GM19025 (cell line): ENCODE measurements around the gene KCNK4.
A peak's percentile ranks its signal among the peaks of the same experiment; 100 is the strongest.

ENCODE experiments used
- ATAC-seq: cut with Tn5 transposase; IDR thresholded peaks from one replicate; pipeline ENCODE4 v1.9.1; 2021; ENCODE audit warnings: mild to moderate bottlenecking, low read depth, moderate library complexity; ENCODE audit not compliant: unreplicated experiment

The KCNK4 gene

DNA sequence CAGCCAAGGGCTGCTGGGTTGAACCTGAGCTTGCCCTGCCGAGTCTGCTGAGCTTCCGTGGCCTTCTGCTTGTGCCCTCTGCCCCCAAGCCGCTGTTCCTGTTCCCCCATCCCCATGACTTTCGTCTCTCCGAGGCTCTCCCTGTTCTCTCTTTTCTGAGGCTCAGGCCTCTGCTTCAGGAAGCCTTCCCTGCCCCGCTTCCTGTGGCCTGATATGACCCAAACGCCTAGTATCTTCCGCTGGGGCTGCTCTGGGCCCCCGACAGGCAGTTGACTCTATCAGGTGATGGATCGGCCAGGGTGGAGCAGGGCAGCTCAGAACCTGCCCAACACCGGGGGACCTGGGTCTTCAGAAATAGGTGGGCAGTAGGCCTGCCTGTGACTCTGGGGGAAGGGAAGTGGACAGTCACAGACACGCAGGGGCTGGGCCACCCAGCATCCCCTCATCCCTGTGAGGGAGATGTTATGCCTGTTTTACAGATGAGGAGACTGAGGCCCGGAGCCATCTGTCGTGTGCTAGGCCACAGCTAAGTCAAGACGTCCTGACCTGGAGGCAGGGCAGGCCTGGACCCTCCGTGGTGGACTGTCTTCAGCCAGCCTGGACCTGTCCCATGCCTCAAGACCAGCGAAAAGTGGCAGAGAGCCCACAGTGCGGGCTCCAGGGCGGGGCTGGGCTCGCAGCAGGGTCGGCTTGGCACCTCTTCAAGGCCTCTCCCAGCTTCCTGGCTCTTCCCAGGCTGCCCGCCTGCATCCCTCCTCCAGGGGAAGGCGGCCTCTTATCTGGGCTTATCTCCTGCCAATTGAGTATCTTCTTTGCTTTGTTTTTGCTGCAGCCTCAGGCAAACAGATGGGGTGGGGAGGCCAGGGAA is 22.8 kb upstream of the KCNK4 start:
- ATAC-seq: no peak

DNA sequence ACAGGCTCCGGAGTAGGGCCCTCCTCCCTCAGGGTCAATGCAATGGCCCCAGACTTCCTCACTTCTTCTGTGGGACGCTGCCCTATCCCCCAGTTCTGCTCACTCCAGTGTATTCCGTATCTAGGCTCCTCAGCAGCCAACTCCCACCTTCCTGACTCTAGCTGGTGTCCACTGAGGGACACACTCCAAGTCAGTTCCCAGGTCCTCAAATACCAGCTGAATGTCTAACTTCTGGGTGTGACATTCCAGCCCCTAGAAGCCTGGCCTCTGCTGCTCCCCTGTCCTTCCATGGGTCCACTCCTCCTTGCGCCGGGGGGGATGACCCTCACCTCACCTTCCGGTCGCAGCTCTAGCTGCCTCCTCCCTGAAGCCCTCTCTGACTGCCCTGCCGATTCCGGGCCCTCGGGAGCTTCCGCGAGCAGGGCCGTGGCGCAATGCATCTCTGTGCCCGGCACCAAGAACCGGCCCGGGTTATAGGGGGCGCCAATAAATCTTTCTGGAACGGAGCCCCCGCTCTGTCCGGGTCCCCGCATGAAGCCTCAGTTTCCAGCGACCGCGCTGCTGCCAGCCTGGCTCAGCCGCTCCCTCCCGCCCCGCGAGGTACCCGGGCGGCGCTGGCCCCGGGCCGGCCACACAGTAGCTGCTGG is 22.1 kb upstream of the KCNK4 start:
- ATAC-seq: peak; percentile 14

DNA sequence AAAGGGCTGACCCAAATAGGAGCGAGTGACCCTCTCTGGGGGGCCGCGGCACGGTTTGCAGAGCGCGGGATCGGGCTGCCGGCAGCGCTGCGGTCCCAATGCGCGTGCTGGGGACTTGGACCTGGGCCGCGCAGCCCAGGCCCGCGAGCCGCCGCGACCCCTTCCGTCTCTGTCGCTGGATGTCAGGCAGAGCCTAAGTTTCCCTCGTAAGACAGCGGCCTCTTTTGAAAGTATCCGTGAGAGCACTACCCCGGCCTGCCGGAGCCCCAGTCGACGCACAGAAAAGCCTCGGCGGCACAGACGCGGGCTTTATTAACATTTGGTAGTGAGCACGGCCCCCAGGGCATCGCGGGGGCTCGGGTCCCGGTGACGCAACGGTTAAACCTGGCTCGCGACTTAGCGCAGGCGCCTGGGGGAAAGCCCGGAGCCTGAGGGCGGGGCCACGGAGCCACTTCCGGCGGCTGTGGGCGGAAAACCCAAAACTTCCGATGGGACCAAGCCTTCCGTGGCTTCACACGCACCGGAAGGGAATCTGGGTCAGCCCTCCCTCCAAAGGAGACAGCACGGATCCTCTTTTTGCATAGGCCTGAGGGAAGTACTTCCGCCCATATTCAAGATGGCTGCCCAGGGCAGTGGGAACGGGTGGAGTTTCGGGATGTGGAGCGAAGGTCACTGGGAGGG is 21.4 kb upstream of the KCNK4 start:
- peak; percentile 64 for ATAC-seq

DNA sequence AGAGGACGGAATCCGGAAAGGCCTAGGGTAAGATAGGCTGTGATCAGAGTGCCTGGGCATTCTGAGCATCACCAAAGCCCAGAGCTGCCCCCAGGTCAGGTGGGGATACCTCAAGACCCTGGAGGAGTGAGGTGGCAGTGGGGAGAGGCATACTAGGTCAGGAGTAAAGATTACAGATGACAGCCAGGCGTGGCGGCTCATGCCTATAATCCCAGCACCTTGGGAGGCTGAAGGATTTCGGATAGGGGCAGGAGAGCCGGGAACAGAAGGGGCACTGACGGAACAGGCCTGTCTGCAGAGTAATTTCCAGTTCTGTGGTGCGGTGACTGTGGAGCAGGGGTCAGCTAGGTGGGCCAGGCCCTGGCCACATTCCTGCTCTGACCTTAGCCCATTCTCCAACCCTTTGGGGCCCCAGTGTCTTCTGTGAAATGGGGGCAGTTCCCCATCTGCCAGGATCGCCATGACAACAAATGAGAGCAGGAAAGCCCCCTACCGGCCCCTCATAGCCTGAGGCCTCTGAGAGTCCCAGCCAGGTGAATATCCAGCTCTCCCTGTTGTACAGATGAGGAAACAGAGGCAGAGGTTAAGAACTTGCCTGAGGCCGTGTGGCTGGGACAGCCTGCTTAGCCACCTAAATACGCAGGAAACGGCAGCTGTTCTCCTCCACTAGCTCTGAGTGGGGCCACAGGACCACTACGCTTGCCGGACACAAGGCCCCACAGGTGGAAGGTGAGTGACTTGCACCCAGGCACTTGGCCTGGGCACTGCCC is 15.9 kb upstream of the KCNK4 start:
- ATAC-seq: no peak

DNA sequence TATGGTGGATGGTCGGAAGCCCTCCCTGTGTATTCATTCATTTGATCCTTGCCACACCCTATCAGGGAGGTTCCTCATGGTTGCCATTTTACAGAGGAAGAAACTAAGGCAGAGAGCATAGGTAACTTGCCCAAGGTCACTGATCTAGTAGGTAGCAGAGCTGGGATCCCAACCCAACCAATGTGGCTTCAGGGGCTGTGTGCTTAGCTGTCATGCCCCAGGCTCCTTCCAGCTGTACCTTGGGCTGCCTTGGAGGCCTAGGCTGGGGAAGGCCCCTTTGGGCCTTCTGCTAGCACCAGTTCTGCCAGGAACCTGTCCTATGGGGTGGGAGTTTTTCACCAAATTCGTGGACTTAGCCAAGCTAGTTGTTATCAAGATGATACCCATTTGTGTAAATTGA is 15.3 kb upstream of the KCNK4 start:
- no peak for ATAC-seq

DNA sequence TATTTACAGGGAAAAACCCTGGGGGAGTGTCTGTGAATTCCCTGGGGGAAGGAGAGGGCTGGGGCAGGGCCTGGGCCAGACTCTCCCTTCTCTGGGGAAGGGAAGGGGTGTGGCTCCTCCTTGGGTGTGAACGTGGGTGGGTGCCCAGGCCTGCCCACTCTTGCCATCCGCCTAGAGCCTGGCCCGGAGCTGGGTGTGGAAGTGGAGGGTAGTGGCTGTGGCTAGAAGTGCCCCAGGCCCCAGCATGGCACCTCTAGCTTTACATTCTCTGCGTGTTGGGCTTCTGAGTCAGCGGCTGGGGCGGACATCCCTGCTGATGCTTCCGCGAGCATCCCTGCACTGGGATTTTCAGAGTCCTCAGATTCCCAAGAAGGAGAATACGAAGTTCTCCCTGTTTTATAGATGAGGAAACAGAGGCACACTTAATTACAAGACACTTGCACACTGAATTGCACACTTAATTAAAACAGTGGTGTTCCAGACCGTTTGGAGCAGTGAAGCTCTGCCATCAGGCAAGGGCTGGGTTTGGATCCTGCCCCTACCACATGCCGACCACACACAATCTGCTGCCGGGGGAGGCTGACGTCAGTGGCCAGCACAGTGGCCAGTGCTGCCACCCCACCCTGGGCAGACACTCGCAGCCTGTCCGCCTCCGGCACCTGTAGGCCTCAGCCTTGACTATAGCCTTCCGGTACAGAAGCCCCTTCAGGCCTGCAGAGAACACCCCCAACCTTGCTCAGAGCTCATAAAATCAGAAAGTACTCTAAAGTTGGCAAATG is 14.3 kb upstream of the KCNK4 start:
- no peak for ATAC-seq

DNA sequence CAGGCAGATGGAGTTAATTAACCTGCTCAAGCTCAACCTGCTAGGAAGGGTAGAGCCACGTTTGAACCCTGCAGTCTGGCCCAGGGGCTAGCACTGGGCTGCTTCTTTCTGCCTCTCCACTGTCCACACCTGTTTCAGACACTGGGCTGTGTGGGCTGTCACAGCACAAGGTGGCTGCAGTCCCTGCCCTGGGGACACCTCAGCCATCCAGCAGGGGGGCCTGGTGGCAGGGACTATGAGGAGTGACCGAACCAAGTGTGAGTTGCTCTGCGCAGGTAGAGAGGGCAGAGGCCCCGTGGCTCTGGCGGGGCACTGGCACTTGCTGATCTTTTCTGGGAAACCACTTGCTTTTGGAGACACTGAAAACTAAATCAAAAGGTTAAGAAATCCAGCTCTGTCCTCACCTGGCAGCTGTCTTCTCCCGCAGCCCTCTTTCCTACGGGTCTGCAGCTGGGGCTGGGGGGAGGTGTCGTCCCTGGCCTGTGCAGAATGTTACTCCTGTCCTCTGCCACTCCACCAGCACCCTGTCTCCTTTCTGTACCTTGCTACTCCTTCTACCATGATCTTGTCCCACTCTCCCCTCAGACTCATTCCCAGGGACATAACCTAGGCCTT is 12.4 kb upstream of the KCNK4 start:
- ATAC-seq: no peak

DNA sequence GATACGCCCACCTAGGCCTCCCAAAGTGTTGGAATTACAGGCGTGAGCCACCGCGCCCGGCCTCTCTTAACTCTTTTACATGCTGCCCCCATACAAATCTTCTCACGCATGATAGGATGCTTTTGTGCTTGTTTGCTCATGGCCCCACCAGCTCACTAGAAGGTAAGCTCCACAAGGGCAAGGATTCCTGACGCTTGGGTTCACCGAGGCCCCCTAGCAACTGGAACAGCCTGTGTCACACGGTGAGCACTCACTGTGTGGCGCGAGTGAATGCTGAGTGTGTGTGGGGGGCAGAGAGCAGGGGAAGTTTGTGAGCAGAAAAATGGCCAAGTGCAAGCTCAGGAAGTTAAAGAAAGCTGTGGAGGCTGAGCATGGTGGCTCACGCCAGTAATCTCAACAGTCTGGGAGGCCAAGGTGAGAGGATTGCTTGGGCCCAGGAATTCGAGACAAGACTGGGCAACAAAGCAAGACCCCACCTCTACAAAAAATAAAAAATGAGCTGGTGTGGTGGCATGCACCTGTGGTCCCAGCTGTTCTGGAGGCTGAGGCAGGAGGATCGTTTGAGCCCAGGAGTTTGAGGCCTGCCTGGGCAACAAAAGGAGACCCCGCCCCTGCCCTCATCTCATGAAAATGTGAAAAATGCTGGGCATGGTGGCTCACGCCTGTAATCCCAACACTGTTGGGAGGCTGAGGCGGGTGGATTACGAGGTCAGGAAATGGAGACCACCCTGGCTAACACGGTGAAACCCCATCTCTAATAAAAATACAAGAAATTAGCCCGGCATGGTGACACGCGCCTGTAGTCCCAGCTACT is 8.9 kb upstream of the KCNK4 start:
- no peak for ATAC-seq

DNA sequence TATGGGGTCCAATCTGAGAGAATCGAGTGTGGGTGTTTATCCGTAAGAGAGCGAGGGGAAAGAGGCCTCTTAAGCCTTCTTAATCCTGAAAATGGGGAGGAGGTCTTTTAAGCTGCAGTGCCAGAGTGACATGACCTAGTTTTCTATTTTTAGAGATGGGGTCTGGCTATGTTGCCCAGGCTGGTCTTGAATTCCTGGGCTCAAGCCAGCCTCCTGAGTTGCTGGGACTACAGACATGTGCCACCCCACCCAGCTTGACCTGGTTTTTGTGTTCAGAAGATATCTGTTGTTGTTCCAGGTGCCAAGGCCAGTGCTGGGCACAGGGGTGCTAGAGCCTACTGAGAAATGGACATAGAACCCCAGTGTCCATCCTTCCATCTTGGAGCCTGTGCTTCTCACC is 8.0 kb upstream of the KCNK4 start:
- ATAC-seq: no peak

DNA sequence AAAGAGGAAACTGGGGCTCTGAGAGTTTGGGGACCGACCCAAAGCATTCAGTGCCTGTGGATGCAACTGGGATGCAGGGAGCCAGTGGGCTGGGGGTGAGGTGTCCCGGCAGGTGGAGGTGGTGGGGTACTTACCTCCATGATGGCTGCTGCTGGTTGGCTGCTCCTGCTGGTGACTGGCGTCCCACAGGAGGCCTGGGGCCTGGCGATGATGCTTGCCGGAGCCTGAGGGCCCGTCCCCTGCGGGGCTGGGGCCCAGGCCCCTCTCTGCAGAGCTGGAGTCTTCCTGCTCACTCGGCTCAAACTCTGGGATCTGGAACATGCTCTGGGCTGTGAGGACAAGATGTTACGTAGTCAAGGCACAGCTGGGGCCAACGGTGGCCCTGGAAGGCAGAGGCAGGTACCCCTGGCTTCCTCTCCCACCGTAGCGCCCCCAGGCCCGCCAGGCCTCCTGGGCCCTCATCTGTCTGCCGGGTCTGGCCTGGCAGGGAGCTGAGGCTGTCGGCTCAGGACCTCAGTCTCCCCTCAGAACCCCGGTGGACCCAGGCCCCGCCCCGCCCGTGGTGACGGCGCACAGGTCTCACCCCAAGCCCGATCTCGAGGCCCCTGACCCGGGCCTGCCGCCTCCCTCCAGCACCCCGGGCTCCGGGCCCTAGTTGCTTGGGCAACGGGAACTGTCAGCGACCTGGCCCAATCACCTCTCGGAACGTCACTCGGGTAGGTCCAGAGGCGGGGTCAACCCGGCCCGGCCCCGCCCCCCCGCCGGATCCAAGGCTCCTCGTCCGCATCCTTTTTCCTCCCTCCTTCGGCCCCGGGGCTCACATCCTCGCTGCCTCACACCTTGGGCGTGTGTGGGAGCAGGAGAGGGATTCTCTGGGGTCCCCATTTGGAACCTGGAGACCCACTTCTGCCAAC is 6.8 kb upstream of the KCNK4 start, which contains the start of gene BAD:
Gene BAD, minus strand, starts transcription at position 618 of the 914 bp plus-strand sequence. Its CDS starts 297 bp downstream, at position 321.
- peak; percentile 72 for ATAC-seq

DNA sequence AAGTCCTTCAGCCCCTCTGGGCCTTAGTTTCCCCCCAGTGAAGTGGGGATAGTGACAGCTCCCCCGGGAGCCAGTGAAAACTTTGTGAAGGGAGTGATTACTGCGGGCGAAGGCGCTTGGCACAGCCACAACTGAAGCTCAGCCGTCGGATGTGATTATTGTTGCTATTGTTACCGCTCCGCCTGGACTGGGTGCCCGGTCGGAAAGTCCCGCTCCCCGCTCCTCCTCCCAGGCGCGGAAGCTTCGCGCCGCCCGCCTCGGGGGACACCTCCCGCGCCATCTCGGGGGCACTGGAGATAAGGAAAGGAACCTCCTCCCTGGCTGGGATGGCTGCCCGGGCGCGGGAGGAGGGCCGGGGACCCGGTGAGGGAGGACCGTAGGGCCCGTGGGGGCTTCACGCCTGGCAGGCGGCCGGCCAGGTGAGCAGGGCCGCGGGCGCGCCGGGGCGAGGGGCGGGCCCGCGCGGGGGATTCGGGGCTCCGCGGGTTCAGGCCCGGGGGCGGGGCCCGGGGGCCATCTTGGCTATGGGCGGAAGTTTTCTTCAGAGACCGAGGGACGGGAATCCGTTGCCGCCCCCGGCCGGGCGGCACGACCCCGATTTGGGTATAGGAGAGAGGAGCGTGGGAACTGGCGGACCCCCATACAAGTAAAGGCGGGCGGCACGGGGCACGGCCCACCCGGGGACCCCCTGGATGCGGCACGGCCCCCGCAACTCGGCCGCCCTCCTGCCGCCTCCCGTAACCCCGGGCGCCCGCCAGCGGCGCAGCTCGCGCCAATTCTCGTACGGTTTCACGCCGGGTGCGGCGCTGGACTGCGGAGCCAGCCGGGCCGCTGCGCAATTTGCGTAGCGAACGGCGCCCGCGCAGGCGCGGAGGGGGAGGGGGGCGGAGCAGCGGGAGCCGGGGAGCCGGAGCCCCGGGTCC is 5.9 kb upstream of the KCNK4 start, which contains the start of gene GPR137:
Gene GPR137, plus strand, starts transcription at position 887 of the 923 bp plus-strand sequence. CDS start 677 bp downstream, outside the sequence.
- ATAC-seq: peak; percentile 50

DNA sequence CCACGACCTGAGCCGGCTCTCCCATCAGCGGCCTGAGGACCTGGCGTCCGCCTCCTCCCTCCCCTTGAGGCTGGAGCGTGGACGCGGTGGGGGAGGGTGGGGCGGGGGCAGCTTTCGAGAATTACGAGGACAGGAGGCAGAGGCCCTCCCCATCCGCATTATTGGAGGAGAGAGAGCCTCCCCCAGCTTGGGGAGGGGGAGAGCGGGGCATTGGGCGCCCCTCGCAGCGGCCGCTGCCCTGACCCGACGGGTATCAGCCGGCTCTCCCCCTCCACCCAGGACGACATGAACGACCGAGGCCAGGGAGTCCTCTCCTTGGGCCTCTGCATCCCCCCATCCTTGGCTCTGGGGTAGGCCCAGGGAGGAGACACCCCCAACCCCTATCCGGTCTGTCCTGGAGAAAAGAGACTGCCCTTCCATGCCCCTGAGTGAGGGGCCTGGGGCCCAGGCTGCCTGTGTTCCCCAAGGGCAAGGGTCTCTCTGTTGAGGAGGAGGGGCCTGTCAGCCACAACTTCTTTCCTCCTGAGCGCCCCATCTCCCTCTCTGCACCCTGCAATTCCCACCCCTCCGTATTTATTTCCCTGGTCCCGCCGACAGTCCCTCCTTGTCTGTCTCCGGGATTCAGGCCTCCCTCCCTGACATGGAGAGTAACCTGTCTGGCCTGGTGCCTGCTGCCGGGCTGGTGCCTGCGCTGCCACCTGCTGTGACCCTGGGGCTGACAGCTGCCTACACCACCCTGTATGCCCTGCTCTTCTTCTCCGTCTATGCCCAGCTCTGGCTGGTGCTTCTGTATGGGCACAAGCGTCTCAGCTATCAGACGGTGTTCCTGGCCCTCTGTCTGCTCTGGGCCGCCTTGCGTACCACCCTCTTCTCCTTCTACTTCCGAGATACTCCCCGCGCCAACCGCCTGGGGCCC is 5.0 kb upstream of the KCNK4 start:
- ATAC-seq: no peak

DNA sequence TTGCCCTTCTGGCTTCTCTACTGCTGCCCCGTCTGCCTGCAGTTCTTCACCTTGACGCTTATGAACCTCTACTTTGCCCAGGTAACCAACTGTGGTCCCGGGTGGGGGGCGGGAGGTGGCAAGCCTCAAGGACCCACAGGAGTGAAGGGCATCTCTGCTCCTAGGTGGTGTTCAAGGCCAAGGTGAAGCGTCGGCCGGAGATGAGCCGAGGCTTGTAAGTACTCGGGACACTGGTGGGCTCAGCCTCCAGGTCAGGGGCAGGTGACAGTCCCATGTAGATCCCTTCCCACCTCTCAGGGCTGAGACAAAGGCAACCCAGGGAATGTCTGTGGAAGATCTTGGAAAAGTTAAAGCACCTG is 4.3 kb upstream of the KCNK4 start:
- ATAC-seq: no peak

DNA sequence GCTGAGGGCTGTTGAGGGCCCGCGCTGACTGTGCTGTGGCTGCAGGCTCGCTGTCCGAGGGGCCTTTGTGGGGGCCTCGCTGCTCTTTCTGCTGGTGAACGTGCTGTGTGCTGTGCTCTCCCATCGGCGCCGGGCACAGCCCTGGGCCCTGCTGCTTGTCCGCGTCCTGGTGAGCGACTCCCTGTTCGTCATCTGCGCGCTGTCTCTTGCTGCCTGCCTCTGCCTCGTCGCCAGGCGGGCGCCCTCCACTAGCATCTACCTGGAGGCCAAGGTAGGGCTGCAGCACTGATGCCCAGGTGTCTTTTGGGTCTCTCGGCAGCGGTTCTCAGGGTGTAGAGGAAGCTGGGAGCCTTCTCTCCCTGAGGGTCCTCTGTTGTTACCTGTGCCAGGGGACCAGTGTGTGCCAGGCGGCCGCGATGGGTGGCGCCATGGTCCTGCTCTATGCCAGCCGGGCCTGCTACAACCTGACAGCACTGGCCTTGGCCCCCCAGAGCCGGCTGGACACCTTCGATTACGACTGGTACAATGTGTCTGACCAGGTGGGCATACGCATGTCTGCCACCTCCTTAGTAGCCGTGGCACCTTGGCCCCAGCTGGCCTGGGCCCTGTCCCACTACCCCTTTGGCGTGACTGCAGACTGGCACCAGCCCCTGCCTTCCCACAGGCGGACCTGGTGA is 3.3 kb upstream of the KCNK4 start:
- ATAC-seq: no peak

DNA sequence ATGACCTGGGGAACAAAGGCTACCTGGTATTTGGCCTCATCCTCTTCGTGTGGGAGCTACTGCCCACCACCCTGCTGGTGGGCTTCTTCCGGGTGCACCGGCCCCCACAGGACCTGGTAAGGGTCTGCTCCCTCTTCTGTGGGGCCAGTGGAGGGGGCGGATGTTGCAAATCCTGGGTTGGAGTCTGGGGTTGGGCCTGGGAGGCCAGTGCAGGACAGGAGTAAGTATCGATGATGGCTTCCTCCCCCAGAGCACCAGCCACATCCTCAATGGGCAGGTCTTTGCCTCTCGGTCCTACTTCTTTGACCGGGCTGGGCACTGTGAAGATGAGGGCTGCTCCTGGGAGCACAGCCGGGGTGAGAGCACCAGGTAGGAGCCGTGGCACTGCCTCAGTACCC is 2.8 kb upstream of the KCNK4 start:
- ATAC-seq: no peak
